Fibroblast of peridontal ligament (primary cell): ENCODE data around the gene MKRN2OS.

ENCODE experiments used
- DNase-seq: peaks from one replicate; pipeline ENCODE4 v3.0.0-alpha.2; 2010; ENCODE audit errors: extremely low read depth

MKRN2OS gene

DNA sequence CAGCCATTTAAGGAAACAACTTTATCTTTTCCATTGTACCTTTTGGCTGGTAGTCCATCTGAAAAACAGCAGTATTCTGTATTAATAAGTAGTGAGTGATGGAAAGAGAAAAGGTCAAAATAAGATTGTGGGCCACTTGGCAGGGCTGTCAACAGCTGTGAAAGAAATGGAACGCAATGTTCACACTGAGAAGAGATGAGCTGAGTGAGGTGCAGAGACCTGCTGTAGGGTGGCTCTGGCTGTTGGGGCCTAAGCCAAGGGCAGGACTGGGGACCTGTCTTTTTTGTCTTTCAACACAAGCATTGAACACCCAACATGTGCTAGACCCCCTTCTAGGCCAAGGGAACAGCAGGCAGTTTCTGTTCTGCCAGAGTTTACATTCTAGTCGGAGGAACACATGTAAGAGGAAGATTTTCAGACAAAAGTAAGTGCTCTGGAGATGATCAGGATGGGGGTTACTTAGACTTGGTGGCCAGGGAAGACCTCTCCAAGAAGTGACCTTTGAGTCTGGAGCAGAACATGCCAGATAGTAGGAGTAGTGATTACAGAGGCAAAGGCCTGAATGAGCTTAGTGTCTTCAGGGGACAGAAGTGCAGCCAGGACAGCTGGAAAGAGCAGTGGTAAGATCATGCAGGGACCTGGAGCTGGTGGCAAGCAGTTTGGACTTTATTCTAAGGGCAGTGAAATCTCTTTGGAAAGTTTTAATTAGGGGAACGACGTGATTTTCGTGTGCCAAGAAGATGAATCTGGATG lies 31.4 kb downstream of the MKRN2OS start:
- DNase-seq: no peak

GRCh38 chr3:12512534-12513118 lies 32.7 kb downstream of the MKRN2OS start:
- no peak for DNase-seq

GRCh38 chr3:12509466-12509865 lies 35.8 kb downstream of the MKRN2OS start:
- DNase-seq: no peak

DNA sequence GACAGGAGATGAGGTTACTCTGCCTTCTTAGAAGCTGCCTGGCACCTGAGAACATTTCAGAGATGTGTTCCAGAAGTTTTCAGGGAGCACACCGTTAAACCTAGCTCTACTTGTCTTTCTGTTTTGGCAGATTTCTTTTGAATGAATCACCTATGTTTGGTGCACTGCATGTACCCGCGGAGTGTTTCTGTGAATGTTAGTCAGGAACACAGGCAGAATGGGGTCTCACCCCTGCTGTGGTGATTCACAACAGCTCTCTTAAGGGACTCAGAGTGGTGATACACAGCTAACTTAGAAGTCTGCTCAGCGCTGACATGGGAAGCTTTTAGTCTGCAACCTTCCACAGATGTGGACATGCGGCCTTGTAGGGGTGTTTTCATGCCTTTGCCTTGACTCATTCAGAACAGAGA lies 37.0 kb downstream of the MKRN2OS start:
- peak; percentile 97 for DNase-seq

GRCh38 chr3:12507591-12508281 lies 37.6 kb downstream of the MKRN2OS start:
- DNase-seq: peak; percentile 54

DNA sequence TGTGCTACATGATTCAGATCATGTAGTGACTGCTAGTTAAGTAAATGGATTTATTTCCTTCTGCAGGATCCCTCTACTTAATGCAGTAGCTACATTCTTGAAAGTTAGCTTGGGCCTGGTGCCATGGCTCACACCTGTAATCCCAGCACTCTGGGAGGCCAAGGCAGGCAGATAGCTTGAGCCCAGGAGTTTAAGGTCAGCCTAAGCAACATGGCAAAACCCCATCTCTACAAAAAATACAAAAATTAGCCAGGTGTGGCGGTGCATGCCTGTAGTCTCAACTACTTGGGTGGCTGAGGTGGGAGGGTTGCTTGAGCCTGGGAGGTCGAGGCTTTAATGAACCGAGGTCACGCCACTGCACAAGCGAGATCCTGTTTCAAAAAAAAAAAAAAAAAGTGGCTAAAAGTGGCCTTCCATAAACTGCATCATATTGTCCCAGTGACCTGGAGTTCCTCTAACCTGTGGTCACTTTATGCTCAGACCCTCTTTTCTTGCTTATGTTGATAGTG lies 39.0 kb downstream of the MKRN2OS start:
- no peak for DNase-seq

- no peak for DNase-seq
Measured at GRCh38 chr3:12503126-12503957, 42.0 kb downstream of the MKRN2OS start.

DNA sequence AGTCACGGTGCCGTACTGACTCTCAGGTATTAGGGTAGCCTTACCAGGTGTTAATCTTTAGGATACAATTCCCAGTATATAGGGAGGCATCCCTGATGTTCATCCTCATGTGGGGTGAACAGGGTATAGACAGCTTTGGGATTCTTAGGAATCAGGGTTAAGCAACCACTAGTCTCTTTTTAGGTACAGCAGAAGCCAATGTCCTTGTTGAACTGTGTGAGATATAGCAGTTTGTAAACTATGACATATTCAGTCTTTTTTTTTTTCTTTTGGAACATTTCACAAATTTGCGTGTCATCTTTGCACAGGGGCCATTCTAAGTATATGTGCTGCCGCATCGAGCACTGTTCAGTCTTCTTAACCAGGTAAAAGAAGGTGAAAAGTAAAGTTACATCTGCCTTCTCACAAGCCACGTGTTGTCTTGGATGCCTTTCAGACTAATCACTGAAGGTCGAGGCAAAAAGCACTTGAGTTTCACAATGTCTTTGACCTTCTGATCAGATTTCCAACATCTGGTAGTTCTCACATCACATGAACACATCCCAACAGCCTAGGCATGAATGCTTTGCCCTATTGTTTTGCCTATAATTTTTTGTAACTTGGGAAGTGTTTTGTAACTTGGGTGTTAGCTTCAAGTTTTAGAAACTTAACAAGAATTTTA lies 43.8 kb downstream of the MKRN2OS start:
- peak; percentile 86 for DNase-seq

- DNase-seq: no peak
Measured at GRCh38 chr3:12499474-12499873, 45.8 kb downstream of the MKRN2OS start.

- DNase-seq: no peak
Measured at GRCh38 chr3:12496453-12496761, 48.9 kb downstream of the MKRN2OS start.

- DNase-seq: no peak
Measured at GRCh38 chr3:12495749-12496452, 49.4 kb downstream of the MKRN2OS start.

GRCh38 chr3:12490547-12490946 lies 54.8 kb downstream of the MKRN2OS start:
- DNase-seq: no peak

DNA sequence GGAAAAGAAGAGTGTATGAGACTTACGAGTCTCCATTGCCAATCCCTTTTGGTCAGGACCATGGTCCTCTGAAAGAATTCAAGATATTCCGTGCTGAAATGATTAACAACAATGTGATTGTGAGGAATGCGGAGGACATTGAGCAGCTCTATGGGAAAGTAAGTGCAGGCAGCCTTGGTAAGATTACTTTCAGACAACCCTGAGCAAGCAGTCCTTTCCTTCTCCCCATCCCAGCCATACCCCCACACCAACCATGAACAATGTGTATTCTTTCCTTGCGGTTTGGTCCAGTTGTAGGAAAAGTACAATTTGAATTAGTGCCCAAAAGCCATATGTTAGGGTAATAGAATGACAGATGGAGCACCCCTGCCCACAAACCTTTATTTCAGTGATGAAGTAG lies 55.5 kb downstream of the MKRN2OS start:
- no peak for DNase-seq
